HFFc6 (cell line): ENCODE results near the gene SLFN12L. TPM values are rescaled to one million over a fixed set of nuclear protein-coding genes. Genes with fewer than 3 reads are reported as not detected.

Source experiments
- DNase-seq: peaks from one replicate; pipeline ENCODE4 v3.0.0-alpha.2; 2018
- H3K27ac Mint-ChIP-seq: 2 replicates; pipeline ENCODE4 v1.8.0; 2020; ENCODE audit warnings: mild to moderate bottlenecking, mixed read lengths
- H3K27me3 Mint-ChIP-seq: 2 replicates; pipeline ENCODE4 v1.8.0; 2021; ENCODE audit warnings: mild to moderate bottlenecking, moderate library complexity, mixed read lengths; ENCODE audit not compliant: insufficient read depth
- H3K36me3 Mint-ChIP-seq: 2 replicates; pipeline ENCODE4 v1.8.0; 2021; ENCODE audit warnings: low read depth, mixed read lengths
- H3K4me1 Mint-ChIP-seq: 2 replicates; pipeline ENCODE4 v1.8.0; 2020; ENCODE audit warnings: low read depth, mixed read lengths
- H3K4me3 Mint-ChIP-seq: 2 replicates; pipeline ENCODE4 v1.8.0; 2020; ENCODE audit warnings: mild to moderate bottlenecking, moderate library complexity, mixed read lengths
- H3K9me3 Mint-ChIP-seq: 2 replicates; pipeline ENCODE4 v1.8.0; 2020; ENCODE audit warnings: mild to moderate bottlenecking, mixed read lengths
- CTCF ChIP-seq: fragments of 200-600 bp; sonication (generic); IDR thresholded peaks from 2 replicates; pipeline ENCODE4 v1.5.0; 2021; ENCODE audit warnings: antibody characterized with exemption, mild to moderate bottlenecking
- total RNA-seq, 6 experiments: library from RNA; stranded (reverse); fragmentation: NEBNext Ultra II Directional; extraction: Animal tissue kit (Norgen Biotek cat#: 25700); gene quantifications; 2 replicates in 1 of 6; 3 replicates in 5 of 6; pipeline ENCODE4 v1.2.3, GENCODE V29; 2021

The SLFN12L gene
- total RNA-seq, 6 experiments from 2014 or later, result 0.13 to 0.34 (median 0.25) TPM; not detected in 2

GRCh38 chr17:35554668-35555067 is 17.2 kb upstream of the SLFN12L start:
- H3K4me1 Mint-ChIP-seq, result no peaks in the 10 kb centered on the region
- H3K4me3 Mint-ChIP-seq, result no peak overlapping the region
- no peaks in the 10 kb centered on the region for H3K36me3 Mint-ChIP-seq
- no peak for TF ChIP-seq CTCF
- no peak overlapping the region for H3K27ac Mint-ChIP-seq
- no peak for DNase-seq
- H3K27me3 Mint-ChIP-seq, result peaks cover 34% of the 10 kb centered on the region
- no peaks in the 10 kb centered on the region for H3K9me3 Mint-ChIP-seq

- Mint-ChIP-seq H3K4me3 (no peak overlapping the region), H3K27me3 (peaks cover 40% of the 10 kb centered on the region), H3K9me3 (no peaks in the 10 kb centered on the region), H3K27ac (no peak overlapping the region), H3K4me1 (no peaks in the 10 kb centered on the region), H3K36me3 (no peaks in the 10 kb centered on the region)
- no peak for TF ChIP-seq CTCF
- no peak for DNase-seq
These were observed 15.8 kb upstream of the SLFN12L start for GRCh38 chr17:35553310-35553709.

GRCh38 chr17:35548978-35549377 is 11.5 kb upstream of the SLFN12L start:
- H3K27me3 Mint-ChIP-seq, result peaks cover 41% of the 10 kb centered on the region
- DNase-seq, result no peak
- H3K9me3 Mint-ChIP-seq, result no peaks in the 10 kb centered on the region
- H3K4me1 Mint-ChIP-seq, result peaks cover 3% of the 10 kb centered on the region
- TF ChIP-seq CTCF, result no peak
- no peaks in the 10 kb centered on the region for H3K36me3 Mint-ChIP-seq
- no peak overlapping the region for H3K27ac Mint-ChIP-seq
- H3K4me3 Mint-ChIP-seq, result no peak overlapping the region

GRCh38 chr17:35548208-35548810 is 10.8 kb upstream of the SLFN12L start:
- H3K4me3 Mint-ChIP-seq, result no peak overlapping the region
- H3K27me3 Mint-ChIP-seq, result peaks cover 38% of the 10 kb centered on the region
- peaks cover 10% of the 10 kb centered on the region for H3K4me1 Mint-ChIP-seq
- TF ChIP-seq CTCF, result no peak
- no peak for DNase-seq
- no peaks in the 10 kb centered on the region for H3K9me3 Mint-ChIP-seq
- H3K27ac Mint-ChIP-seq, result no peak overlapping the region
- H3K36me3 Mint-ChIP-seq, result no peaks in the 10 kb centered on the region

- H3K27me3 Mint-ChIP-seq, result peaks cover 28% of the 10 kb centered on the region
- DNase-seq, result no peak
- no peak overlapping the region for H3K27ac Mint-ChIP-seq
- H3K36me3 Mint-ChIP-seq, result no peaks in the 10 kb centered on the region
- peaks cover 14% of the 10 kb centered on the region for H3K4me1 Mint-ChIP-seq
- H3K9me3 Mint-ChIP-seq, result no peaks in the 10 kb centered on the region
- no peak overlapping the region for H3K4me3 Mint-ChIP-seq
- no peak for TF ChIP-seq CTCF
These were observed 9.0 kb upstream of the SLFN12L start for GRCh38 chr17:35546487-35546886.

GRCh38 chr17:35545150-35545549 is 7.7 kb upstream of the SLFN12L start:
- peaks cover 21% of the 10 kb centered on the region for H3K27me3 Mint-ChIP-seq
- no peaks in the 10 kb centered on the region for H3K36me3 Mint-ChIP-seq
- no peak overlapping the region for H3K27ac Mint-ChIP-seq
- no peak for TF ChIP-seq CTCF
- no peak for DNase-seq
- no peaks in the 10 kb centered on the region for H3K9me3 Mint-ChIP-seq
- peaks cover 26% of the 10 kb centered on the region for H3K4me1 Mint-ChIP-seq
- H3K4me3 Mint-ChIP-seq, result no peak overlapping the region
